ENCODE measurements around the gene IL20RB. TPM values are rescaled to one million over a fixed set of nuclear protein-coding genes. Genes with fewer than 3 reads are reported as not detected.

IL20RB gene
- total and polyA plus RNA-seq, 5 donors from 2014 or later, result 0.23 to 2.8 (median 0.51) TPM; not detected in 1

DNA sequence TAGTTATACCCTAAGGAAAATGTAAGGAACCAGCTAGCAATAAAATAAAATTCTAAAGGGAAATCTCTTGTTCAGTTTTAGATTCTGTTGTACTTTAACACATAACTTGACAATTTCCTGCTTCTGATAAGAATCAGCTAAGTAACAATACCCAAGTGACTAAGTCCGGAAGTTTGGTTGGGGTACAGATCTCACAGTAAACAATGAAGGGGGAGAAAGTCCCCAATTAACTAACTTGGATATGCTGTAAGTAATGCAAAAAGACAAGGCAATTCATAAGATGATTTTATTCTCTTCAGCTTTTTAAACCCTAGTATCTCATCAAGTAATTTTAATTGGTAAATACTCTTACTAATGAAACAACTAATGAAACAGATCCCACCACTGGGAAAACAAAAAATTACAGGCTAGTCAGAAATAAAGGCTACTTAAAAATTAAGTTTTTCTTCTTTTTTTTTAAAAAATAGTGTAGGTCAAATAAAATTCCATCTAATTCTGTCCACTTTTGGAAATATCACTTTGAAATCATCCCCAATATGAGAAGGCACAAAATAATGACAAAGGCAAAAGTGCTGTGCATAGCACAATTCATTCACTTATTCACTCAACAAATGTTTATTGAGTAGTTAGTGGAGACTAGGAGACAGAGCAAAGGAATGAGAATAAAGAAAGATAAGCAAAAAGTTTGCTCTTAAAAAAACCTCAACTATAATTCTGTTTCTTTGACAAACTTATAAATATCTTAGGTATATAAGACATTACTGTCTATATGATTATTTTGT is 37.8 kb upstream of the IL20RB start:
- Histone ChIP-seq H3K4me1 (ENCODE audit: control insufficient read depth, insufficient read depth, low read length, poor library complexity, severe bottlenecking) (peaks cover 61% of the 10 kb centered on the region), H3K9me3 (ENCODE audit: control insufficient read depth in 2 of 2, low read length in 2 of 2) (no peaks in the 10 kb centered on the region), H3K27ac (ENCODE audit: insufficient read depth, low read length, poor library complexity, severe bottlenecking) (peak overlapping the region; percentile 81), H3K4me3 (ENCODE audit: low read depth, low read length) (peak overlapping the region; percentile 81), H3K36me3 (ENCODE audit: control insufficient read depth, insufficient read depth, low read length) (no peaks in the 10 kb centered on the region), H3K27me3 (ENCODE audit: control insufficient read depth, insufficient read depth, low read length) (no peaks in the 10 kb centered on the region)
- H3K36me3 Mint-ChIP-seq, result peaks cover 4% of the 10 kb centered on the region
- H3K27me3 Mint-ChIP-seq, result no peaks in the 10 kb centered on the region
- DNase-seq, result peak; percentile 14 to 84 (median 61)
- H3K27ac Mint-ChIP-seq, result peak overlapping the region in 2 of 3 donors; percentile 56 to 67
- peaks cover 65 to 86% (median 77%) of the 10 kb centered on the region in 4 donors for H3K4me1 Mint-ChIP-seq
- peak overlapping the region; percentile 46 to 74 (median 68) for H3K4me3 Mint-ChIP-seq
- ATAC-seq (ENCODE audit: low read depth in 2 of 2), result peak; percentile 94 to 96
- H3K9me3 Mint-ChIP-seq, result peaks cover 0 to 1% (median 0%) of the 10 kb centered on the region in 7 donors

DNA sequence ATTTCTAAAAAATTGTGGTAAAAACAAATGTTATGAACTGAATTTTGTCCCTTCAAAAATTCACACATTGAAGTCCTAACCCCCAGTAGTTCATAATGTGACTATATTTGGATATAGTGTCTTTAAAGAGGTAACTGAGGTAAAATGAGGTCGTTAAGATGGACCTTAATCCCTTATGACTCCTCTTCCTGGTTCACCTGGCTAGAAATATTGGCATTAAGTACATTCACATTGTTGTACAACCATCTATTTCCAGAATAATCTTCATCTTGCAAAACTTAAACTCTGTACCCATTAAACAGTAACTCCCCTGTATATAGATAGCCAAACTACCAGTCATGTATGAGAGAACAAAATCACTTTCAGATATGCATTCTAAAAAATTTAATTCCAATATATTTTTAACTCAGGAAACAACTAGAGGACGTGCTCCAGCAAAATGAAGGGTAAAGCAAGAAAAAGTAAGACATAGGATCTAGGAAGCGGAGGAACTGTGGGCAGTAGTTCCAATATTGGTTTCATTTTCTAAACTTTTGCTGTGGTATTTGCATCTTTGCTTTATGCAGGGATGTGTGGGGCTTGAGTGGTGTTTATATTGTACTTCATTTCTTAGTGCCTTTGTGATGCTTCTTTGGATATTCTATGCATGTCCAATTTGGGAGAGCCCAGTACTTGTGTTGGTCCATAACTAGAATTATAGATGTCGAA is 36.7 kb upstream of the IL20RB start:
- H3K4me3 ChIP-seq (ENCODE audit: low read depth, low read length), result peak overlapping the region; percentile 81
- Mint-ChIP-seq H3K27ac (peak overlapping the region; percentile 66 to 87 (median 83)), H3K27me3 (no peaks in the 10 kb centered on the region), H3K4me1 (peaks cover 65 to 84% (median 77%) of the 10 kb centered on the region in 4 donors), H3K4me3 (peak overlapping the region; percentile 76 to 80 (median 78)), H3K36me3 (peaks cover 4% of the 10 kb centered on the region), H3K9me3 (peaks cover 0 to 1% (median 0%) of the 10 kb centered on the region in 7 donors)
- H3K4me1 ChIP-seq (ENCODE audit: control insufficient read depth, insufficient read depth, low read length, poor library complexity, severe bottlenecking), result peaks cover 66% of the 10 kb centered on the region
- ATAC-seq (ENCODE audit: low read depth in 2 of 2) (no peak), DNase-seq (no peak)
- peak overlapping the region; percentile 81 for H3K27ac ChIP-seq (ENCODE audit: insufficient read depth, low read length, poor library complexity, severe bottlenecking)
- no peaks in the 10 kb centered on the region for H3K36me3 ChIP-seq (ENCODE audit: control insufficient read depth, insufficient read depth, low read length)
- H3K9me3 ChIP-seq (ENCODE audit: control insufficient read depth in 2 of 2, low read length in 2 of 2), result no peaks in the 10 kb centered on the region
- H3K27me3 ChIP-seq (ENCODE audit: control insufficient read depth, insufficient read depth, low read length), result no peaks in the 10 kb centered on the region

DNA sequence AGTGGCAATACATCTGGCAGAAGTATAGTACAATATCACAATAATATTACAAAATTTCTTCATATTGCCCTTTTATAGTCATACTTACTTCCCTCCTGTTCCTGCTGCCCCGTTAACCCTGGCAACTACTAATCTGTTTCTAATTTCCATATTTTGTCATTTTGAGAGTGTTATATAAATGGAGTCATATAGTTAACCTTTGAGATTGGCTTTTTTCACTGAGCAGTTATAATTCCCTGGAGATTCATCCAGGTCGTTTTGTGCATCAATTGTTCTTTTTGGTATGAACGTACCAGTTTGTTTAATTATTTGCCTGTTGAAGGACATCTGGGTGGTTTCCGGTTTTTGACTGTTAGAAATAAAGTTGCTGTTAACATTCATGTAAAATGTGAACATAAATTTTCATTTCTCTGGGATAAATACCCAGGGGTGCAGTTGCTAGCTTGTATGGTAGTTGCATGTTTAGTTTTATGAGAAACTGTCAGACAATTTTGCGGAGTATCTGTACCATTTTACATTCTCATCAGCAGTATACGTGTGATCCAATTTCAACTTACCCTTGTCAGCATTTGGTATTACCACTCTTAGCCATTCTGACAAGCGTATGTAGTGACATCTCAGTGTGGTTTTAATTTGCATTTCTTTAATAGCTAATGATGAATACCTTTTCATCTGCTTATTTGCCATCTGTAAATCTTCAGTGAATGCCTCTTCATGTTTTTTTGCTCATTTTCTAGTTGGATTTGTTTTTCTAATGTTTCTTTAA is 32.2 kb upstream of the IL20RB start:
- no peaks in the 10 kb centered on the region for H3K27me3 Mint-ChIP-seq
- peaks cover 12% of the 10 kb centered on the region for H3K36me3 ChIP-seq (ENCODE audit: control insufficient read depth, insufficient read depth, low read length)
- ATAC-seq (ENCODE audit: low read depth in 2 of 2), result no peak

DNA sequence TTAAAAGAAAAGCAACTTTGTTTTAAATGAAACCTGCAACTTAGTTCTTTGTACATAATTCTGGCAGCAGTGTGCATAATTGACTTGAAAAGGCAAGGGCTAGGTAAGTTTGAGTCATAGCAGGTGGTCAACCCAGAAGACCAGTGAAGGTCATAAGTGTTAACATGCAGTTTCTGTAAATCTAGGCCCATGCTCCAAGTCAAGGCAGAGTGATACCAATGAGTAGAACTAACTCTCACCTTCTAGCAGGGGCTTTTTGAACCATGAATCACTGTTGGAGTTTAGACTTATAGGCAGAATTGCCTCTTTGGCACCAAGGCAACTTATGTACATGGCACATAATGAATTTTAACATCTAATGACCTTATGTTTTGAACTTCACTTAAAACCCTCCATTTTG is 29.5 kb upstream of the IL20RB start:
- Mint-ChIP-seq H3K4me1 (peaks cover 56 to 79% (median 63%) of the 10 kb centered on the region in 4 donors), H3K27me3 (no peaks in the 10 kb centered on the region), H3K27ac (no peak overlapping the region), H3K4me3 (no peak overlapping the region), H3K36me3 (peaks cover 28% of the 10 kb centered on the region), H3K9me3 (peaks cover 0 to 1% (median 0%) of the 10 kb centered on the region in 7 donors)
- no peaks in the 10 kb centered on the region for H3K9me3 ChIP-seq (ENCODE audit: control insufficient read depth in 2 of 2, low read length in 2 of 2)
- H3K4me1 ChIP-seq (ENCODE audit: control insufficient read depth, insufficient read depth, low read length, poor library complexity, severe bottlenecking), result peaks cover 33% of the 10 kb centered on the region
- no peak overlapping the region for H3K4me3 ChIP-seq (ENCODE audit: low read depth, low read length)
- peaks cover 12% of the 10 kb centered on the region for H3K36me3 ChIP-seq (ENCODE audit: control insufficient read depth, insufficient read depth, low read length)
- H3K27me3 ChIP-seq (ENCODE audit: control insufficient read depth, insufficient read depth, low read length), result no peaks in the 10 kb centered on the region
- ATAC-seq (ENCODE audit: low read depth in 2 of 2), result no peak
- DNase-seq, result no peak
- no peak overlapping the region for H3K27ac ChIP-seq (ENCODE audit: insufficient read depth, low read length, poor library complexity, severe bottlenecking)

More for the DNA sequence above, 32.2 kb upstream of the IL20RB start:
- H3K27me3 ChIP-seq (ENCODE audit: control insufficient read depth, insufficient read depth, low read length), result no peaks in the 10 kb centered on the region
- no peaks in the 10 kb centered on the region for H3K9me3 ChIP-seq (ENCODE audit: control insufficient read depth in 2 of 2, low read length in 2 of 2)
- peaks cover 0 to 2% (median 0%) of the 10 kb centered on the region in 7 donors for H3K9me3 Mint-ChIP-seq
- no peak for DNase-seq
- peak overlapping the region; percentile 42 for H3K4me3 ChIP-seq (ENCODE audit: low read depth, low read length)
- peaks cover 37% of the 10 kb centered on the region for H3K4me1 ChIP-seq (ENCODE audit: control insufficient read depth, insufficient read depth, low read length, poor library complexity, severe bottlenecking)
- peaks cover 55 to 76% (median 60%) of the 10 kb centered on the region in 4 donors for H3K4me1 Mint-ChIP-seq
- H3K27ac ChIP-seq (ENCODE audit: insufficient read depth, low read length, poor library complexity, severe bottlenecking), result no peak overlapping the region
- no peak overlapping the region for H3K27ac Mint-ChIP-seq
- H3K4me3 Mint-ChIP-seq, result peak overlapping the region in 2 of 4 donors; percentile 42 to 55
- peaks cover 24% of the 10 kb centered on the region for H3K36me3 Mint-ChIP-seq

DNA sequence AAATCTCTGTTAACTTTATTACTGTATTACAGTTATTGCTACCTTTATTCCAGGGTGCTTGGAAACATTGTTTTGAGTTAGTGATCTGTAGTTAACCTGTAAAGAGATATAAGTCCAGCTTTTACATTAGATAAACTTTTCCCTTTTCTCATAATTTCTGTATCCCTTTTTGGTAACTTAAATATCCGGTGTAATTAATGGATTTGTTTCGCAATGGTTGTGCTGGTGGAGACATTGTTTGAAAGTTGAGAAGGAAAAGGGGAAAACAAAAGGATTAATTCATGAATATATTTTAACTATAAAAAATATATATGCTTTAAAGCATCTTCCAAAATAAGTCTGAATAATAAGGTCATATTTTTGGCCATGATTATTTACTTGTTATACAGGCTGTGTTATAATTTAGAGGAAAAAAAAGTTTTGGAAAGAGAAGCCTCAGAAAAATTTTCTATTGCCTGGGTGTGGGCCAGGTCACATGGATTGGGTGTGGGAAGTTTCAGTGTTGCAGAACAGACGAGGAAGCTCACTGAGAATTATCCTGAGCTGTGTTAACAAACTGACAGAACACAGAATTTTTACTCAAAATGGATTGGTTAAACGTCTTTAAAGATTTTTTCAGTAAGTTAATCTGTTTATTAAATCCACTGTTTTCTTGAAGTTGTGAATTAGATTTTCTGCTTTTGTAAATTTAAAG is 27.7 kb upstream of the IL20RB start:
- H3K27me3 Mint-ChIP-seq, result no peaks in the 10 kb centered on the region
- Histone ChIP-seq H3K27ac (ENCODE audit: insufficient read depth, low read length, poor library complexity, severe bottlenecking) (no peak overlapping the region), H3K27me3 (ENCODE audit: control insufficient read depth, insufficient read depth, low read length) (no peaks in the 10 kb centered on the region), H3K4me3 (ENCODE audit: low read depth, low read length) (no peak overlapping the region), H3K9me3 (ENCODE audit: control insufficient read depth in 2 of 2, low read length in 2 of 2) (no peaks in the 10 kb centered on the region), H3K36me3 (ENCODE audit: control insufficient read depth, insufficient read depth, low read length) (peaks cover 12% of the 10 kb centered on the region), H3K4me1 (ENCODE audit: control insufficient read depth, insufficient read depth, low read length, poor library complexity, severe bottlenecking) (peaks cover 31% of the 10 kb centered on the region)
- no peak for DNase-seq
- H3K27ac Mint-ChIP-seq, result no peak overlapping the region
- H3K4me1 Mint-ChIP-seq, result peaks cover 53 to 84% (median 63%) of the 10 kb centered on the region in 4 donors
- H3K36me3 Mint-ChIP-seq, result peaks cover 37% of the 10 kb centered on the region
- H3K4me3 Mint-ChIP-seq, result no peak overlapping the region
- no peak for ATAC-seq (ENCODE audit: low read depth in 2 of 2)
- peaks cover 0 to 1% (median 0%) of the 10 kb centered on the region in 7 donors for H3K9me3 Mint-ChIP-seq

DNA sequence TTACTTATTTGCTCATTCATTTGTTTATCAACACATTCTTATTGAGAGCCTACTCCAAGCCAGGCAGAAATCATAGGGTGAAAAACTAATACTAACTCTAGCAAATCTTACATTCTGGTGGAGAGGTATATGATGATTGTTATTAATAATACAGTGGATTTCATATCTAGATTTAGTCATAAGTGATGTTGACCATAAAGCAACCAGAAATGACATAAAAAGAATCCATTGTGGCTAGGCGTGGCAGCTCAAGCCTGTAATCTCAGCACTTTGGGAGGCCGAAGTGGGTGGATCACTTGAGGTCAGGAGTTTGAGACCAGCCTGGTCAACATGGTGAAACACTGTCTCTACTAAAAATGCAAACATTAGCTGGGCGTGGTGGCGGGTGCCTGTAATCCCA is 26.2 kb upstream of the IL20RB start:
- peaks cover 0 to 4% (median 0%) of the 10 kb centered on the region in 7 donors for H3K9me3 Mint-ChIP-seq
- no peaks in the 10 kb centered on the region for H3K27me3 ChIP-seq (ENCODE audit: control insufficient read depth, insufficient read depth, low read length)
- H3K9me3 ChIP-seq (ENCODE audit: control insufficient read depth in 2 of 2, low read length in 2 of 2), result no peaks in the 10 kb centered on the region
- H3K27ac ChIP-seq (ENCODE audit: insufficient read depth, low read length, poor library complexity, severe bottlenecking), result no peak overlapping the region
- peaks cover 26% of the 10 kb centered on the region for H3K4me1 ChIP-seq (ENCODE audit: control insufficient read depth, insufficient read depth, low read length, poor library complexity, severe bottlenecking)
- peaks cover 48% of the 10 kb centered on the region for H3K36me3 Mint-ChIP-seq
- ATAC-seq (ENCODE audit: low read depth in 2 of 2), result no peak
- peaks cover 17% of the 10 kb centered on the region for H3K36me3 ChIP-seq (ENCODE audit: control insufficient read depth, insufficient read depth, low read length)
- H3K4me3 Mint-ChIP-seq, result peak overlapping the region in 2 of 4 donors; percentile 26 to 81
- H3K27me3 Mint-ChIP-seq, result no peaks in the 10 kb centered on the region
- no peak overlapping the region for H3K4me3 ChIP-seq (ENCODE audit: low read depth, low read length)
- DNase-seq, result no peak
- peak overlapping the region; percentile 1 to 92 (median 63) for H3K27ac Mint-ChIP-seq
- peaks cover 52 to 81% (median 65%) of the 10 kb centered on the region in 4 donors for H3K4me1 Mint-ChIP-seq

DNA sequence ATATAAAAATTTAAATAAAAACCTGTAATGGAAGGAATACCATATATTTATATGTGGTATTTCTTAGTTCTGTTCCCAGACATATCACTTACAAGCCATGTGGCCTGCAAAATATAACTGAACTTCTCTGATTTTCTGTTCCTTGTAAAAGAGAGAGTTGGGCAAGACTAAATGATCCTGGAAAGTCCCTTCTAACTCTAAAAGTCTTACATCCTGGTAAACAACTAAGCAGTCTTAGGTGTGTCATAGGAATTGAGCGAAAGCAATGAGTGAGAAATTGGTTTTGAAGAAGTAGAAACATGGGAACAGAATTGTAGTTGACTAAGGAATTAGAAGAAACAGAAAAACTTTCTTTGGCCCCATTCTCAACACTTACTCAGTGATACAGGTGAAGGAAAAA is 25.3 kb upstream of the IL20RB start:
- peak in 1 of 2 donors; percentile 28 for ATAC-seq (ENCODE audit: low read depth in 2 of 2)
- H3K9me3 Mint-ChIP-seq, result peaks cover 0 to 8% (median 0%) of the 10 kb centered on the region in 7 donors
- peaks cover 47% of the 10 kb centered on the region for H3K36me3 Mint-ChIP-seq
- H3K4me1 Mint-ChIP-seq, result peaks cover 54 to 84% (median 64%) of the 10 kb centered on the region in 4 donors
- H3K4me3 ChIP-seq (ENCODE audit: low read depth, low read length), result no peak overlapping the region
- H3K27me3 Mint-ChIP-seq, result no peaks in the 10 kb centered on the region
- no peaks in the 10 kb centered on the region for H3K9me3 ChIP-seq (ENCODE audit: control insufficient read depth in 2 of 2, low read length in 2 of 2)
- H3K27ac Mint-ChIP-seq, result peak overlapping the region in 2 of 3 donors; percentile 60 to 63
- peaks cover 17% of the 10 kb centered on the region for H3K36me3 ChIP-seq (ENCODE audit: control insufficient read depth, insufficient read depth, low read length)
- DNase-seq, result peak in 1 of 3 donors; percentile 13
- H3K4me3 Mint-ChIP-seq, result peak overlapping the region in 1 of 4 donors; percentile 65
- H3K4me1 ChIP-seq (ENCODE audit: control insufficient read depth, insufficient read depth, low read length, poor library complexity, severe bottlenecking), result peaks cover 26% of the 10 kb centered on the region
- peak overlapping the region; percentile 48 for H3K27ac ChIP-seq (ENCODE audit: insufficient read depth, low read length, poor library complexity, severe bottlenecking)
- H3K27me3 ChIP-seq (ENCODE audit: control insufficient read depth, insufficient read depth, low read length), result no peaks in the 10 kb centered on the region

All from CD4-positive, CD25-positive, alpha-beta regulatory T cell (primary cell).